M059J (cell line): ENCODE results near the gene YJEFN3. TPM values are rescaled to one million over a fixed set of nuclear protein-coding genes. Genes with fewer than 3 reads are reported as not detected.

Experiments used
- DNase-seq: peaks from one replicate; pipeline ENCODE4 v3.0.0-alpha.2; 2012; ENCODE audit warnings: low read depth
- total RNA-seq: library from RNA; depleted of rRNA; stranded (reverse); fragments of >200 nt; shearing (Covaris generic); gene quantifications from 2 replicates; pipeline ENCODE4 v1.2.3, GENCODE V29; 2014

Gene YJEFN3
- total RNA-seq, 1 experiment from 2014 or later, result 0.12 TPM

DNA sequence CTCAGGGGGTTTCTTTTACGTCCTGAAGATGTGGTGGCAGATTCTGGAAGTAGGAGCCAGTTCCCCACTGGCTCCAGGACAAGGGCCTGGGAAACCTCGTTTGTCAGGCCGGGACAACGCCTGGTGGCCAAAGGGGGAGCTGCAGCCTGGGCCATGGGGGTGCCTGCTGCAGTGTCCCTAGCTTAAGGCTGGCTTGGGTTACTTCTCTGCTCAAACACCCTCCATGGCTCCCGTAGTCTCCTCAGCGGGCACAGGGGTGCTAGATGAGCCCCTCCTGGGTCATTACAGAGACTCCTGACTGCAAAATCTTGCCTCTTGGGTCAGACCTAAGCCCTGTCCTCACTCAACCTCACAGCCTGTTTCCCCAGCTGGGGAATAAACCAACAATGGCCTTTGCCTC, 24.1 kb downstream of the YJEFN3 start:
- peak; percentile 40 for DNase-seq

DNA sequence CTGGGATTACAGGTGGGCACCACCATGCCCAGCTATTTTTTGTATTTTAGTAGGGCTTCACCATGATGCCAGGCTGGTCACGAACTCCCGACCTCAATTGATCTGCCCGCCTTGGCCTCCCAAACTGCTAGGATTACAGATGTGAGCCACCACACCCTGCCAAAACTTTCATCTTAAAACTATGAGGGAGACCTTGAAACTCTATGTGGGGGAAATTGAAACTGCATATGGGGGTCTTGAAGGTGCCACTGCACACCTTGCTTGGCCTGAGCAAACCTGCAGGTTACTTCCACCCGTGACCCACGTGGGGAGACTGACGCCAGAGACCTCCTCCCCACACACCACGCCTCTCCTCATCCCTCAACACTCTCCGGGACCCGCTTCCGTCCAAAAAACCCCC, 25.0 kb downstream of the YJEFN3 start:
- DNase-seq, result no peak

DNA sequence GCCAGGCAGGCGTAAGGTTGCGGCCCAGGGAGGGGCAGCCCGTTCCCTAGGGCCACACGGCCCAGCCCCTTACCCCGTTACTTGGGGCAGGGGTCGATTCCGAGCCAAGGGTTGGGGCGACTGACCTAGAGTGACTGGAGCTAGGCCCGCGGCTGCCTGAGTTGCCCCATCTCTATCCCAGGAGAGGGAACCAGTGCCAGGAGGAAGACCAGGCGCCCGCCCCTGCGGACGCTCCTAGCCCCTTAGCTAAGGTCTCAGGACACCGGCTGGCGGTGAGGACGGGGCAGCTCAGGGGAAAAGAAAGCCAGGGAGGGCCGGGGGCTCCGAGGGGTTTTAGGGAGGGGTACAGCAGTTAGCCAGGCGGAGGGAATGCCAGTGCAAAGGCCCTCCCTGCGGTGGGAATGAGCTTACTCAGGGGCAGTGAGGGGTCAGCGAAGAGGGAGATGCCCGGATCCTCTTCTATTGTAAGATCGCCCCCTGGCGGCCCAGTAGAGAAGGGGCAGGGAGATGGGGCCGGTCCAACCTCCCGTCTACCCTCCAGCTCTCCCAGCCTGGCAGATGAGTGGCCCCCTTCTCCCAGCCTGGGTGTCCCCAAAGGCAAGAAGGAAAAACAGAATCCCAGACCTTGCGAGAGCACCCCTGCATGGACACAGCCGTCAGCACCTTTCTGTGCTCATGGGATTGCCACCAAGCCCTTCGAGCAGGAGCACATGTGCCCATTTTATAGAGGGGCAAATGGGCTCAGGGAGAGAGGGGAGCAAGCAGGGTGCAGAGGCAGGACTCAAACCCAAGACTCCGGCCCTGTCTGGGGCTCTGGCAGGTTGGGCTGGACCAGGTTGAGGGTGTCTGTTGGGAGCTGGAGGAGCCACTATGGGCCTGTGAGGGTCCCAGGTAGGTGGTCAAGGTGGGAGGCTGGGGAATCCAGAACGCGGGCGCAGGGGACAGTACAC, 25.6 kb downstream of the YJEFN3 start:
- peak; percentile 29 for DNase-seq

DNA sequence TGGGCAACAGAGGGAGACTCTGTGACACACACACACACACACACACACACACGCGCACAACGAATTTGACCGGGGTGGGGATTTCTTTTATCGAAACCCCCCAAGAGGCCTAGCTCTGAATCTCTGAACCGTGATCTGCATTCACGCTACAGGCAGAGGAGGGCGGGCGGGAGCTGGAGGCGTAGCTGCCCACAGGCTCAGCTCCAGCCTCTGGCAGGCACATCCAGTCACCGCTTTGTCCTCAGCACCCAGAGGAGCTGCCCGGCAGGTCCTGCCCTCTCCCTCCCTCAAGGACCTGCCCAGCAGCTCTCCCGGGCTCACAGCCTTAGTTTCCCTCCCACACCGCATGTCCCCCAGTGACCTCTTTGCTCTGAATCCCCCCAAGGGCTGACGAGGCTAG, 29.3 kb downstream of the YJEFN3 start:
- no peak for DNase-seq

GRCh38 chr19:19558636-19559035, 29.9 kb downstream of the YJEFN3 start:
- DNase-seq, result no peak

GRCh38 chr19:19559931-19560330, 31.2 kb downstream of the YJEFN3 start:
- no peak for DNase-seq

DNA sequence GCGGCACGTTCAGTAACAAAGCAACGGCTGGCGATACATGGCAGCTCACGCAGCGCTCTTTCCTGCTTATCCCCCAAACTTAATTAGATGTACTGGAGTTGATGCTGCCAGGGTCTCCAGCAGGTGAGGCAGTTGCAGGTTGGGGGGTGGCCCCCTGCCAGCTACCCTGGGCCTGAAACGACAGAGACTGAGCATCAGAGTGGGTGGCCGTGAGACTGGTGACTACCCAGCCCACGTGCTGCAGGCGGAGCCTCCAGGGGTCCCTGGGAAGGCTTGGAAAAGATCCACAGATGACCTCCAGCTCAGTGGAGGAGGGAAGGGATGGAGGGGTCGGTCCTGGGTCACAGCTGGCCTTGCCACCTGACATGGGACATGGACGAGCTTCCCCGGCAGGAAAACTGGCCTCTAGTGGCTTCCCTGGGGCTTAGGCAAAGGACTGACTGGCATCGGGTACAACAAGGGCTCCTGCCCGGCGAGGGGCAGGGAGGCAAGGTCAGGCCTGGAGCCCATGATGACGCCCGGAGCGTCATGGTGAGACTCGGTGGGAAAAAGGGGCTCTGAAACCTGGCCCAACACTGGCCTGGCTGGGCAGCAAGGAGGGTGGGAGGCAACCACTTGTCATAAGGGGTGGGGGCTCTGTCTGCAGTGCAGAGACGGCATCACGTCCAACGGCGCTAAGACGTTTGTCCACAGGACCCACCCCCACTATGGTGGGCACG, 33.4 kb downstream of the YJEFN3 start:
- no peak for DNase-seq

- DNase-seq, result no peak
These were observed 34.1 kb downstream of the YJEFN3 start for GRCh38 chr19:19562665-19563347.

GRCh38 chr19:19563348-19563848, 34.7 kb downstream of the YJEFN3 start:
- DNase-seq, result no peak

DNA sequence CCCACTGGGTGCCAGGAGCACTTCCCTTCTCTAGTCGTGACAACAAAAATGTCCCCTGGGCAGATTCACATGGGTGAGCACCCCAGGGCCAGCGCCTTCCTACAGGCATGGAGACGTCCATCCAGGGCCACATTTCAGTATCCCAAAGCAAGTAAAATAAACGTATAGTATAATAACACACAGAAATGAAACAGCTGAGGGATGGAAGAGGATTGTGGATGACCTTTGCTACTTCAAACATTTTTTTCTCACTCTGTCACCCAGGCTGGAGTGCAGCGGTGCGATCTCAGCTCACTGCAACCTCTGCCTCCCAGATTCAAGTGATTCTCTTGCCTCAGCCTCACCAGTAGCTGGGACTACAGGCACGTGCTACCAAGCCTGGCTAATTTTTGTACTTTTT, 37.6 kb downstream of the YJEFN3 start:
- peak; percentile 43 for DNase-seq

DNA sequence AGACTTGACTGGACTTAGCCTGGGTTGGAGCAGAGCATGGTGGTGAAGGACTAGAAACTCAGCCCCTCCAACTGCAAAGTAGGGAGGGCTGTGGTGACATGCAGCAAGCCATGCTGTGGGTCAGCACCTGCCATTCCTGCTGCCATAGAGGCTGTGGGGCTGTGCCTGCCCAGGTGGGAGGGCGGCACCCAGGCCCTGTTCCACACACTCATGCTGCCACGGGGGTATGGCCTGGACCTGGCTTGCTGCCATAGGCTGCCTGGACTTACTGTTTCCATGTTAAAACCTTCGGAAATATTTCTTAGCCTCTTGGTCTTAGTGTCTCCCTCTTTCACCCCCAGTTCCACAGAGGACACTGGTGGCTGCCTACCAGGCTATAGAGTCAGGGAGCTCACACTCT, 38.7 kb downstream of the YJEFN3 start:
- no peak for DNase-seq

DNA sequence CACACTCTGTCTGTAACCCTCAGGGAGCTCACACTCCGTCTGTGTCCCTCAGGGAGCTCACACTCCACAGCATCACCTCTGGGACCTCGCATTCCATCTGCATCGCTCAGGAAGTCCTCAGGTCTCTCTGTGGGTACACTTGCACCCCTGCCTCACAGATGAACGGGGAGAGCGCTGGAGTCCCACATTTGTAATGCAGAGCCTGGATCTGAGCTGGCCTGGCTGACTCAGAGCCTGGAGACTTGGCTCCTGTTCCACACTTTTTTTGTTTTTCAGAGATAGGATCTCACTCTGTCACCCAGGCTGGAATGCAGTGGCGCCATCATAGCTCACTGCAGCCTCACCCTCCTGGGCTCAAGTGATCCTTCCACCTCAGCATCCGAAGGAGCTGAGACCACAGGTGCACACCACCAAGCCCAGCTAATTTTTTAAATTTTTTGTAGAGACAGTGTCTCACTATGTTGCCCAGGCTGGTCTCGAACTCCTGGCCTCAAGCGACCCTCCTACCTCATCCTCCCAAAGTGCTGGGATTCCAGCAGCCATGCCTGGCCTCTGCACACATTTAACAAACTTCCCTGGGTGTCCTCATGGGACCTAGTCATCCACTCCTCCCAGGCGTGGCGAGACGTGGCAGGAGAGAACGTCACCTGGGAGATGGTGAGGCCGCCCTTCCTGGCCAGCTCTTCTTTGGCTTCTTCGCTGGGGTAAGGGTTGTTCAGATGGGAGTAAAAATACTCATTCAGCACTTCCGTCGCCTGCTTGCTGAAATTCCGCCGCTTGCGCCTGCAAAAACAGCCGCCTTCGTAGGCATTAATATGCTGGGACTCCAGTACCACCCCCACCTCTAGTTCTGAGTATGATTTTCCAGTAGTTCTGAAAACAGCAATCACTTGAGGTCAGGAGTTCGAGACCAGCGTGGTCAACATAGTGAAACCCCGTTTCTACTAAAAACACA, 40.4 kb downstream of the YJEFN3 start:
- peak; percentile 84 for DNase-seq

DNA sequence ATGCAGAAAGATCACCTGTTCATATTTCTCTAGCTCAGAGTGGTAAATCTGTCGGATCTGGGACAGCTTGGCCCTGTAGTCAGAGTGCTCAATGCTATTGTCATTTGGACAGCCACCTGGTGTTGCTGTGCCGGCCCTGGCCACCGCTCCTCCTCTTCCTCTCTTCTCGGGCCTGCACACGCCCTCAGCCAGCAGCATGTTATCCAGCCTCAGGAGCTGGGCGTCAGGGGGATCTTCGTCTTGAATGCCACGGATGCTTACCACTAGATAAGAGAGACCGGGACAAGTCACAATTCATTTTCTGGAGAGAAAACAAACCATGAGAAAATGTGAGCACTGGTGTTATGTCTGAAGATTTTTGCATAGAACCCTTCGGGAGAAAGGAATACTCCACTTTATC, 41.9 kb downstream of the YJEFN3 start:
- DNase-seq, result no peak

GRCh38 chr19:19571071-19571786, 42.5 kb downstream of the YJEFN3 start:
- DNase-seq, result no peak

DNA sequence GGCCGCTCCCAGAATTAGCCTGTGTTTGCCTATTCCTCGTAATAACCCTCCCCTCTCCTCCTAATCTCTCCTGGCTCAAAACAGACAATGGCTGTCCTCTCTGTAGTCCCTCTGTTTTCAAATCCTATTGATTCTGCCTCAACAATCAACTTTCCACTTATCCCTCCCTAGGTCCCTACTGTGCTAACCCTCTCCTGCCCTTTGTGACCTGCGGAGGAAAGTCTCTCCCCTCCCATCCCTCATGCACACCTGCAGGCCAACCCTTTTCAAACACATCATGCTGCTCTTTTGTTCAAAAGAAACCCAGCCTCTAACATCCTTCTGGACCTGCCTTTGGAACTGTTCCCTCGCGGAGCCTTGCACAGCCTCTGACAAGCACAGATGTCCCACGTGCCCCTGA, 46.7 kb downstream of the YJEFN3 start:
- DNase-seq, result no peak

DNA sequence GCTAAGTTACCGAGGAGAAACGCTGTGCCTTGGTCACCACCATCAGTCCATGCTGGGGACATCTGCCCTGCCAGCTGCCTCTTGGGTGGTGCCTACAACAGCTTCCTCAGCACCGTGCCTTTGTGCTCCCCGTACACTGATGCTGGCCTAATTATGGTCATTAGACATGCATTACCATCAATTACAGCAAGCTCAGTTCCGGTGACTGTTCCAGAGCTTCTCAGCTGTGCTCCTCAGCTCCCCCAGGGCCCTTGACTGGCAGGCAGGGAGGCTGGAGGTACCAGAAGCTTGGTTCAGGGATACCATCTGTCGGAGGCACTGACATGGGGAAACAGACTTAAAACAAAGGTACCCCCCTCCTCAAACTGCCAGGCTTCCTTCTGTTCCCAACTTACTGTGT, 49.5 kb downstream of the YJEFN3 start:
- no peak for DNase-seq

- DNase-seq, result no peak
These were observed 51.0 kb downstream of the YJEFN3 start for GRCh38 chr19:19579533-19580361.

GRCh38 chr19:19580418-19580817, 51.7 kb downstream of the YJEFN3 start:
- DNase-seq, result no peak

GRCh38 chr19:19581391-19581790, 52.7 kb downstream of the YJEFN3 start:
- DNase-seq, result no peak
